HepG2 (cell line): ENCODE measurements around the gene TNP2. TPM values are rescaled to one million over a fixed set of nuclear protein-coding genes. Genes with fewer than 3 reads are reported as not detected.
A peak's percentile ranks its signal among the peaks of the same experiment; 100 is the strongest.

Experiments
- AKAP8 ChIP-seq: sonication (generic); formaldehyde crosslinking; IDR thresholded peaks from 2 replicates; pipeline ENCODE4 v1.5.1; 2020; ENCODE audit warnings: mild to moderate bottlenecking, missing genetic modification reagents
- DRAP1 ChIP-seq: IDR thresholded peaks from 2 replicates; pipeline ENCODE4 v1.6.1; 2016; ENCODE audit warnings: missing genetic modification reagents, missing compliant biosample characterization
- EHMT2 ChIP-seq: fragments of 200-600 bp; sonication (generic); IDR thresholded peaks from 2 replicates; pipeline ENCODE4 v1.7.0; 2017; ENCODE audit warnings: antibody characterized with exemption, low read depth, low read length, borderline replicate concordance
- HBP1 ChIP-seq: IDR thresholded peaks from 2 replicates; pipeline ENCODE4 v1.6.1; 2016; ENCODE audit warnings: low read depth, control low read depth
- MTA3 ChIP-seq: sonication (generic); formaldehyde crosslinking; IDR thresholded peaks from 2 replicates; pipeline ENCODE4 v1.4.0; 2020; ENCODE audit warnings: missing genetic modification reagents
- MTF1 ChIP-seq: sonication (generic); formaldehyde crosslinking; IDR thresholded peaks from 2 replicates; pipeline ENCODE4 v1.5.0; 2020; ENCODE audit warnings: missing genetic modification reagents
- MTF2 ChIP-seq: sonication (generic); formaldehyde crosslinking; IDR thresholded peaks from 2 replicates; pipeline ENCODE4 v1.5.0; 2020; ENCODE audit warnings: missing genetic modification reagents, borderline replicate concordance
- NBN ChIP-seq: fragments of 450-650 bp; conservative IDR thresholded peaks from 2 replicates; pipeline ENCODE4 v1.6.1; 2017
- NFE2 ChIP-seq: sonication (generic); formaldehyde crosslinking; IDR thresholded peaks from 2 replicates; pipeline ENCODE4 v1.4.0; 2020; ENCODE audit warnings: missing genetic modification reagents
- NR2F6 ChIP-seq, 2 experiments: IDR thresholded peaks; 2 replicates each; pipeline ENCODE4 v1.6.1; 2016; ENCODE audit warnings: antibody characterized with exemption in 1 of 2, mild to moderate bottlenecking in 1 of 2
- POLR2A ChIP-seq, 2 experiments: IDR thresholded peaks; 2 replicates each; pipeline ENCODE4 v1.6.1; 2011; ENCODE audit warnings: low read depth in 2 of 2, low read length in 2 of 2, mild to moderate bottlenecking in 1 of 2, moderate library complexity in 1 of 2; ENCODE audit not compliant: insufficient read depth in 1 of 2
- RFX1 ChIP-seq: fragments of 450-650 bp; IDR thresholded peaks from 2 replicates; pipeline ENCODE4 v1.6.1; 2017
- SRY ChIP-seq: sonication (generic); formaldehyde crosslinking; IDR thresholded peaks from 2 replicates; pipeline ENCODE4 v1.8.0; 2022; ENCODE audit warnings: mild to moderate bottlenecking, missing genetic modification reagents
- TRAFD1 ChIP-seq: sonication (generic); formaldehyde crosslinking; IDR thresholded peaks from 2 replicates; pipeline ENCODE4 v1.5.1; 2020; ENCODE audit warnings: missing genetic modification reagents, mild to moderate bottlenecking, borderline replicate concordance
- ZBTB43 ChIP-seq: sonication (generic); formaldehyde crosslinking; conservative IDR thresholded peaks from 2 replicates; pipeline ENCODE4 v1.4.0; 2020; ENCODE audit warnings: missing genetic modification reagents
- ZFAT ChIP-seq: sonication (generic); formaldehyde crosslinking; conservative IDR thresholded peaks from 2 replicates; pipeline ENCODE4 v1.8.1; 2023; ENCODE audit warnings: missing genetic modification reagents, inconsistent platforms
- ZIK1 ChIP-seq: sonication (generic); formaldehyde crosslinking; IDR thresholded peaks from 2 replicates; pipeline ENCODE4 v1.5.0; 2020; ENCODE audit warnings: mild to moderate bottlenecking, low read depth, missing genetic modification reagents, borderline replicate concordance
- ZMYM2 ChIP-seq: sonication (generic); formaldehyde crosslinking; IDR thresholded peaks from 2 replicates; pipeline ENCODE4 v1.8.0; 2022; ENCODE audit warnings: mild to moderate bottlenecking, missing genetic modification reagents
- ZNF143 ChIP-seq: sonication (generic); formaldehyde crosslinking; IDR thresholded peaks from 2 replicates; pipeline ENCODE4 v1.4.0; 2020; ENCODE audit warnings: missing genetic modification reagents
- ZNF503 ChIP-seq: sonication (generic); formaldehyde crosslinking; IDR thresholded peaks from 2 replicates; pipeline ENCODE4 v1.4.0; 2020; ENCODE audit warnings: missing genetic modification reagents
- ZNF530 ChIP-seq: sonication (generic); formaldehyde crosslinking; IDR thresholded peaks from 2 replicates; pipeline ENCODE4 v1.5.0; 2020; ENCODE audit warnings: low read depth, mild to moderate bottlenecking, missing genetic modification reagents
- ZNF629 ChIP-seq: sonication (generic); formaldehyde crosslinking; conservative IDR thresholded peaks from 2 replicates; pipeline ENCODE4 v1.5.0; 2020; ENCODE audit warnings: missing genetic modification reagents
- ZNF709 ChIP-seq: sonication (generic); formaldehyde crosslinking; IDR thresholded peaks from 2 replicates; pipeline ENCODE4 v1.5.0; 2020; ENCODE audit warnings: mild to moderate bottlenecking, missing genetic modification reagents
- ZNF850 ChIP-seq: sonication (generic); formaldehyde crosslinking; conservative IDR thresholded peaks from 2 replicates; pipeline ENCODE4 v1.9.0; 2021; ENCODE audit warnings: mild to moderate bottlenecking, missing genetic modification reagents
- polyA plus RNA-seq, 8 experiments: library from polyadenylated mRNA; depleted of rRNA in 3 of 8; stranded (reverse) in 7 of 8; unstranded in 1 of 8; fragments of >200 nt; fragmentation: Illumina TruSeq in 4 of 8; extraction: Trizol in 4 of 8; gene quantifications; 2 replicates each; pipeline versions ENCODE4 v1.2.1 to v1.2.3, GENCODE V29; 2011 to 2016; ENCODE audit warnings: low read depth in 4 of 8, missing spikeins in 1 of 8, mixed read lengths in 1 of 8; ENCODE audit not compliant: insufficient read depth in 1 of 8
- total RNA-seq, 5 experiments: library from RNA; depleted of rRNA; stranded (reverse); fragments of >200 nt; fragmentation: Illumina TruSeq; extraction: Trizol; gene quantifications; 2 replicates each; pipeline ENCODE4 v1.2.3, GENCODE V29; 2016; ENCODE audit warnings: low read depth in 1 of 5

TNP2 gene
- total and polyA plus RNA-seq, 2 of the 13 experiments (the other 11 are each of a cell fraction or from before 2014, with no cell fraction given) = not detected

- TF ChIP-seq ZNF629 (CRISPR knock-in tag) = no peak
- no peak for TF ChIP-seq RFX1
- TF ChIP-seq AKAP8 (CRISPR knock-in tag) = no peak
- peak; percentile 52; the same call in 1 of the 2 replicates for TF ChIP-seq ZNF503 (CRISPR knock-in tag)
- peak; percentile 68; the same call in 1 of the 2 replicates for TF ChIP-seq ZNF709 (CRISPR knock-in tag)
- TF ChIP-seq ZMYM2 = no peak
- peak; percentile 91; the same call in 1 of the 2 replicates for TF ChIP-seq SRY
- TF ChIP-seq ZFAT (CRISPR knock-in tag) = 0 out of 2 replicates have a peak, but pooled peaks have one; percentile 78
- TF ChIP-seq ZNF850 (CRISPR knock-in tag) = no peak
- TF ChIP-seq NR2F6 (IDR thresholded peaks at IDR 0.05) = no peak
- no peak for TF ChIP-seq NR2F6 (CRISPR knock-in tag; IDR thresholded peaks at IDR 0.05)
- TF ChIP-seq NFE2 (CRISPR knock-in tag) = no peak
- peak; percentile 23; the same call in 1 of the 2 replicates for TF ChIP-seq MTF1
- TF ChIP-seq TRAFD1 = no peak
- TF ChIP-seq DRAP1 (CRISPR knock-in tag) = peak; percentile 98
- TF ChIP-seq MTF2 (CRISPR knock-in tag) = no peak; the same call in 1 of the 2 replicates
- no peak; the same call in 1 of the 2 replicates for TF ChIP-seq ZIK1
- TF ChIP-seq HBP1 (CRISPR knock-in tag) = peak; percentile 85
- no peak for TF ChIP-seq NBN
- TF ChIP-seq ZNF530 = no peak
- no peak for TF ChIP-seq EHMT2
- TF ChIP-seq POLR2A (IDR thresholded peaks at IDR 0.05; ENCODE audit: insufficient read depth in 1 of 2, low read depth in 2 of 2, low read length in 2 of 2) = peak in 1 of 2 experiments; percentile 99; a peak in 2 of 4 replicates
- TF ChIP-seq MTA3 (CRISPR knock-in tag) = no peak
- TF ChIP-seq ZBTB43 (CRISPR knock-in tag) = peak; percentile 41; the same call in 1 of the 2 replicates
- TF ChIP-seq ZNF143 (CRISPR knock-in tag) = peak; percentile 59
Observed at GRCh38 chr16:11255737-11256660, 13.1 kb downstream of the TNP2 start, which contains the start of gene SOCS1 (continued).
